Suppressor macrophage treated with lipopolysaccharide for 1 hour (primary cell): ENCODE data around the gene TMEM50B.
A peak's percentile ranks its signal among the peaks of the same experiment; 100 is the strongest.
"Not testable (repeated sequence)": the region's sequence is repeated elsewhere in the genome, so short reads cannot be mapped to it uniquely, and the experiment has no call there.

Experiments used
- DNase-seq, 3 donors: peaks; one replicate each; pipeline ENCODE4 v3.0.0-alpha.2; 2020 to 2022

The TMEM50B gene

GRCh38 chr21:33425825-33426224 lies 53.9 kb downstream of the TMEM50B start:
- no peak for DNase-seq

GRCh38 chr21:33424214-33424613 lies 55.6 kb downstream of the TMEM50B start:
- DNase-seq, result no peak

GRCh38 chr21:33421713-33422393 lies 57.9 kb downstream of the TMEM50B start:
- no peak for DNase-seq

GRCh38 chr21:33419538-33420123 lies 60.1 kb downstream of the TMEM50B start:
- DNase-seq, result peak; percentile 35 to 74 (median 64)

- DNase-seq, result no peak
These were observed 61.1 kb downstream of the TMEM50B start for GRCh38 chr21:33418691-33419090.

- no peak for DNase-seq
These were observed 64.8 kb downstream of the TMEM50B start for GRCh38 chr21:33414926-33415325.

- DNase-seq, result no peak
These were observed 65.7 kb downstream of the TMEM50B start for GRCh38 chr21:33414068-33414467.

GRCh38 chr21:33412832-33413519 lies 66.8 kb downstream of the TMEM50B start:
- DNase-seq, result no peak

GRCh38 chr21:33412439-33412831 lies 67.3 kb downstream of the TMEM50B start:
- DNase-seq, result not testable (repeated sequence)

- DNase-seq, result no peak
These were observed 67.8 kb downstream of the TMEM50B start for GRCh38 chr21:33411949-33412430.

GRCh38 chr21:33406493-33406892 lies 73.3 kb downstream of the TMEM50B start:
- no peak for DNase-seq

GRCh38 chr21:33403786-33404585 lies 75.8 kb downstream of the TMEM50B start:
- peak; percentile 65 to 76 (median 70) for DNase-seq

GRCh38 chr21:33403128-33403785 lies 76.5 kb downstream of the TMEM50B start, which contains the start of gene IFNGR2:
TSS of gene IFNGR2 (plus strand) at chr21:33403413. CDS start at chr21:33403544, 131 bp downstream.
- peak; percentile 75 to 92 (median 82) for DNase-seq

GRCh38 chr21:33402001-33402979 lies 77.5 kb downstream of the TMEM50B start:
- peak; percentile 96 to 97 (median 97) for DNase-seq

GRCh38 chr21:33401630-33401992 lies 78.2 kb downstream of the TMEM50B start:
- DNase-seq, result peak in 2 of 3 donors; percentile 54 to 61
